SU-DHL-6 (cell line): Measurements from ENCODE around the gene WDR87.

Experiments
- CTCF ChIP-seq: fragments of 200-600 bp; sonication (generic); IDR thresholded peaks from one replicate; pipeline ENCODE4 v1.5.1; 2017; ENCODE audit warnings: antibody characterized with exemption, mild to moderate bottlenecking, low read length, moderate library complexity; ENCODE audit not compliant: insufficient read depth, poor library complexity, severe bottlenecking
- EZH2phosphoT487 ChIP-seq: fragments of 200-600 bp; sonication (generic), shearing (Covaris generic); conservative IDR thresholded peaks from 2 replicates; pipeline ENCODE4 v1.6.1; 2018; ENCODE audit warnings: mild to moderate bottlenecking, antibody characterized with exemption, low read length, moderate library complexity, mixed read lengths

- TF ChIP-seq CTCF, result no peak
- TF ChIP-seq EZH2phosphoT487, result no peak
These were observed 22.3 kb upstream of the WDR87 start for GRCh38 chr19:37928527-37929286.
